ENCODE data around the gene KRTAP5-10.
"Not testable (repeated sequence)": the region's sequence is repeated elsewhere in the genome, so short reads cannot be mapped to it uniquely, and the experiment has no call there.

Gene KRTAP5-10

DNA sequence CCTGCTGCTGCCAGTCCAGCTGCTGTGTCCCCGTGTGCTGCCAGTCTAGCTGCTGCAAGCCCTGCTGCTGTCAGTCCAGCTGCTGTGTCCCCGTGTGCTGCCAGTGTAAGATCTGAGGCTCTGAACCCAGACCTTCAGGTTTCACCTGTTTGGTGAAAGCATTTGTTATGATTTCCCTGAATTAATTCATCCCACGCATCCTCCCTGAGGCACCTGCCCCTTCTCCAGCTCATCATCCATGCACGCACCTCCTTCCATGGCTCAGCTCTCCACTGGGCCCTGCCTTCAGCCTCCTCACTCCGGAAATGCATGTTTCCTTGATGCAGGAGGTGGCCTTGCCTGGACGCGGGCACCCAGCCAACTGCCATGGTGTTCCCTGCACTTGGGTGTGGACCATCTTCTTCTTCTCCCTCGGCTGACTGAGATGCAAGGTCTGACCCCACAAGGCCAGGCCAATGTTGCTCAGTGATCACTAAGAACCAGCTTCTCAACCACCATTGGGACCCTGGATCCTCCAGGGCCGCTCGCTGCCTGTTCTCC lies 788 bp downstream of the KRTAP5-10 start:
- H3K4me3 ChIP-seq (ENCODE audit: low read depth, low read length), result no peak overlapping the region
- TF ChIP-seq, protein P1, sequence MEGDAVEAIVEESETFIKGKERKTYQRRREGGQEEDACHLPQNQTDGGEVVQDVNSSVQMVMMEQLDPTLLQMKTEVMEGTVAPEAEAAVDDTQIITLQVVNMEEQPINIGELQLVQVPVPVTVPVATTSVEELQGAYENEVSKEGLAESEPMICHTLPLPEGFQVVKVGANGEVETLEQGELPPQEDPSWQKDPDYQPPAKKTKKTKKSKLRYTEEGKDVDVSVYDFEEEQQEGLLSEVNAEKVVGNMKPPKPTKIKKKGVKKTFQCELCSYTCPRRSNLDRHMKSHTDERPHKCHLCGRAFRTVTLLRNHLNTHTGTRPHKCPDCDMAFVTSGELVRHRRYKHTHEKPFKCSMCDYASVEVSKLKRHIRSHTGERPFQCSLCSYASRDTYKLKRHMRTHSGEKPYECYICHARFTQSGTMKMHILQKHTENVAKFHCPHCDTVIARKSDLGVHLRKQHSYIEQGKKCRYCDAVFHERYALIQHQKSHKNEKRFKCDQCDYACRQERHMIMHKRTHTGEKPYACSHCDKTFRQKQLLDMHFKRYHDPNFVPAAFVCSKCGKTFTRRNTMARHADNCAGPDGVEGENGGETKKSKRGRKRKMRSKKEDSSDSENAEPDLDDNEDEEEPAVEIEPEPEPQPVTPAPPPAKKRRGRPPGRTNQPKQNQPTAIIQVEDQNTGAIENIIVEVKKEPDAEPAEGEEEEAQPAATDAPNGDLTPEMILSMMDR (IDR thresholded peaks at IDR 0.05; ENCODE audit: control insufficient read depth, extremely low read depth, insufficient read depth), result no peak
- no peak for DNase-seq (ENCODE audit: low read depth)

GRCh38 chr11:71566626-71567599 lies 1.6 kb downstream of the KRTAP5-10 start:
- not testable (repeated sequence) for DNase-seq (ENCODE audit: low read depth)

DNA sequence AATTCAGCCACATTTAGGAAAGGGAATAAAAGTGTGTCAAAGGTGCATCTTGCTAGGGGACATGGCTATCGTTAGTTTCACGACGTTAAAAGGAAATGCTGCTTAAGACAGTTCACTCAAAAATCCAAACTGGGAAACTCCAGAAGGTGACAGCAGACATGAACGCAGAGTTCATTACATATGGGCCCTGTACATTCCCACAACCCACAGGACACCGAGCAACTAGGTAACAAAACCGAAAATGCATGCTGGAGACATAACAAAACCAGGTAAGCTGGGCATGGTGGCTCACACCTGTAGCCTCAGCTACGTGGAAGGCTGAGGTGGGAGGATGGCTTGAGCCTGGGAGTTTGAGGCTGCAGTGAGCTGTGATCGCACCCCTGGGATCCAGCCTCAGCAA lies 2.3 kb downstream of the KRTAP5-10 start:
- not testable (repeated sequence) for DNase-seq (ENCODE audit: low read depth); H3K4me3 ChIP-seq (ENCODE audit: low read depth, low read length)

More at GRCh38 chr11:71566626-71567599, 1.6 kb downstream of the KRTAP5-10 start:
- H3K4me3 ChIP-seq (ENCODE audit: low read depth, low read length), result not testable (repeated sequence)

DNA sequence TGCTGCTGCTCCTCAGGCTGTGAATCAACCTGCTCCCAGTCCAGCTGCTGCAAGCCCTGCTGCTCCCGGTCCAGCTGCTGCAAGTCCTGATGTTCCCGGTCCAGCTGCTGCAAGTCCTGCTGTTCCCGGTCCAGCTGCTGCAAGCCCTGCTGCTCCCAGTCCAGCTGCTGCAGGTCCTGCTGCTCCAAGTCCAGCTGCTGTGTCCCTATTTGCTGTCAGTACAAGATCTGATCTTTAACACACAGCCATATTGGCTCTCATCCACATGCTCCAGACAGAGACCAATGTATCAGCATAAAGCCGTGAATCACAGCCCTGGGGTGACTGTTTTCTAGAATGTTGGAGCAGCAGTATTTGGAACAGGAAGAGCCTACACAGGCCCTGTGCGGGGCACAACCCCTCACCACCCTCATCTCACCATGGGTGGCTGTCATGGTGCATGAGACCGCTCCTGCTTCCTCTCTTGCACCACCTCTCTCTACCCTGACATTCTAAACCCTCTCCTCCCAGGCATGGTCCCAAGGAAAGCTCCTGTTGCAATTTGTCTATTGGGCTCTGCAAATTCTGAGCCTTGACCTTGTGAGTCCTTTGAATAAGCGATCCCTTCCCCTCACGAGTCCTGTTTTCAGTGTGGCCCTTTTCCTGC lies 3.5 kb downstream of the KRTAP5-10 start:
- TF ChIP-seq, protein P1 (IDR thresholded peaks at IDR 0.05; ENCODE audit: control insufficient read depth, extremely low read depth, insufficient read depth), result no peak
- H3K4me3 ChIP-seq (ENCODE audit: low read depth, low read length), result no peak overlapping the region
- DNase-seq (ENCODE audit: low read depth), result peak; percentile 22

GRCh38 chr11:71571101-71571850 lies 5.9 kb downstream of the KRTAP5-10 start:
- not testable (repeated sequence) for H3K4me3 ChIP-seq (ENCODE audit: low read depth, low read length); DNase-seq (ENCODE audit: low read depth)

- DNase-seq (ENCODE audit: low read depth), result no peak
- TF ChIP-seq, protein P1 (IDR thresholded peaks at IDR 0.05; ENCODE audit: control insufficient read depth, extremely low read depth, insufficient read depth), result no peak
- H3K4me3 ChIP-seq (ENCODE audit: low read depth, low read length), result no peak overlapping the region
These were observed 7.4 kb downstream of the KRTAP5-10 start for GRCh38 chr11:71572811-71573210.

GRCh38 chr11:71574418-71574817 lies 9.1 kb downstream of the KRTAP5-10 start:
- TF ChIP-seq, protein P1 (IDR thresholded peaks at IDR 0.05; ENCODE audit: control insufficient read depth, extremely low read depth, insufficient read depth), result no peak
- DNase-seq (ENCODE audit: low read depth), result no peak
- no peak overlapping the region for H3K4me3 ChIP-seq (ENCODE audit: low read depth, low read length)

All from LNCaP clone FGC (cell line).